Endothelial cell of umbilical vein (primary cell): ENCODE data around the gene UFSP2.

Source experiments
- JUN ChIP-seq: IDR thresholded peaks from 2 replicates; pipeline ENCODE4 v1.6.1; 2011; ENCODE audit warnings: borderline replicate concordance, low read depth; ENCODE audit not compliant: insufficient read length, insufficient read depth
- MAX ChIP-seq: IDR thresholded peaks from 2 replicates; pipeline ENCODE4 v1.6.1; 2011; ENCODE audit not compliant: insufficient read depth, insufficient read length
- POLR2A ChIP-seq: IDR thresholded peaks from 2 replicates; pipeline ENCODE4 v1.6.1; 2012; ENCODE audit warnings: low read depth, mild to moderate bottlenecking, control low read depth, low read length
- TF ChIP-seq, protein P1 (sequence below), 2 donors: IDR thresholded peaks; 1 replicate in 1 of 2; 2 replicates in 1 of 2; pipeline ENCODE4 v1.5.1; 2011; ENCODE audit warnings: low read length in 2 of 2, mild to moderate bottlenecking in 2 of 2, moderate library complexity in 2 of 2, control low read depth in 1 of 2, inconsistent platforms in 1 of 2, low read depth in 1 of 2; ENCODE audit not compliant: insufficient read depth in 1 of 2; ENCODE audit errors: extremely low read depth in 1 of 2

DNA sequence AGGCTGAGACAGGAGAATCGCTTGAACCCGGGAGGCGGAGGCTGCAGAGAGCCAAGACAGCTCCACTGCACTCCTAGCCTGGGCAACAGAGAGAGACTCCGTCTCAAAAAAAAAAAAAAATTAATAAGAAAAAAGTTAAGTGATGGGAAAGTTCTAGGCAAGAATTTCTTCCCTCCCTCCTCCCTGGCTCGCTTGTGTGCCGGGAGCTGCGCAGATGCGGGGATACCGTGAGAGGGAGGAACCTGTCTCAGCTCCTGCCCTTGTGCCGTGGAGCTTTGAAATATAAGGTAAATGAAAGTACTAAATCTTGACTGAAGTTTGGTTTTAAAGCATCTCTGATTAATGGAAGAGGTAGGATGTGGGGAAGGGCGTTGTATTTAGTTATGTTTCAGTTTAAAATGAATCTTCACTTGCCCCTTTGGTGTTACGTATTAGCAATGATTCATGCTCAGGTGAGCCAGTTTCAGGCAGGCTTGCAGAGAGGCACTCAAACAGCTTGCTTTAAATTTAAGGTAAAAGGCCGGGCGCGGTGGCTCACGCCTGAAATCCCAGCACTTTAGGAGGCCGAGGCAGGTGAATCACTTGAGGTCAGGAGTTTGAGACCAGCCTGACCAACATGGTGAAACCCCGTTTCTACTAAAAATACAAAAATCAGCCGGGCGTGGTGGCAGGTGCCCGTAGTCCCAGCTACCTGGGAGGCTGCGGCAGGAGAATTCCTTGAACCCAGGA is 1.4 kb upstream of the UFSP2 start:
- TF ChIP-seq, protein P1, sequence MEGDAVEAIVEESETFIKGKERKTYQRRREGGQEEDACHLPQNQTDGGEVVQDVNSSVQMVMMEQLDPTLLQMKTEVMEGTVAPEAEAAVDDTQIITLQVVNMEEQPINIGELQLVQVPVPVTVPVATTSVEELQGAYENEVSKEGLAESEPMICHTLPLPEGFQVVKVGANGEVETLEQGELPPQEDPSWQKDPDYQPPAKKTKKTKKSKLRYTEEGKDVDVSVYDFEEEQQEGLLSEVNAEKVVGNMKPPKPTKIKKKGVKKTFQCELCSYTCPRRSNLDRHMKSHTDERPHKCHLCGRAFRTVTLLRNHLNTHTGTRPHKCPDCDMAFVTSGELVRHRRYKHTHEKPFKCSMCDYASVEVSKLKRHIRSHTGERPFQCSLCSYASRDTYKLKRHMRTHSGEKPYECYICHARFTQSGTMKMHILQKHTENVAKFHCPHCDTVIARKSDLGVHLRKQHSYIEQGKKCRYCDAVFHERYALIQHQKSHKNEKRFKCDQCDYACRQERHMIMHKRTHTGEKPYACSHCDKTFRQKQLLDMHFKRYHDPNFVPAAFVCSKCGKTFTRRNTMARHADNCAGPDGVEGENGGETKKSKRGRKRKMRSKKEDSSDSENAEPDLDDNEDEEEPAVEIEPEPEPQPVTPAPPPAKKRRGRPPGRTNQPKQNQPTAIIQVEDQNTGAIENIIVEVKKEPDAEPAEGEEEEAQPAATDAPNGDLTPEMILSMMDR (IDR thresholded peaks at IDR 0.05; ENCODE audit: extremely low read depth in 1 of 2, insufficient read depth in 1 of 2, low read depth in 1 of 2, low read length in 2 of 2): no peak
- TF ChIP-seq JUN: no peak
- TF ChIP-seq MAX: no peak
- TF ChIP-seq POLR2A: no peak
